HG03469 (cell line): ENCODE results near the gene RTL9.
"Not testable (repeated sequence)": the region's sequence is repeated elsewhere in the genome, so short reads cannot be mapped to it uniquely, and the experiment has no call there.

Experiments
- ATAC-seq: cut with Tn5 transposase; IDR thresholded peaks from one replicate; pipeline ENCODE4 v1.9.1; 2021; ENCODE audit warnings: mild to moderate bottlenecking, moderate library complexity, moderate number of reproducible peaks; ENCODE audit not compliant: unreplicated experiment

The RTL9 gene

DNA sequence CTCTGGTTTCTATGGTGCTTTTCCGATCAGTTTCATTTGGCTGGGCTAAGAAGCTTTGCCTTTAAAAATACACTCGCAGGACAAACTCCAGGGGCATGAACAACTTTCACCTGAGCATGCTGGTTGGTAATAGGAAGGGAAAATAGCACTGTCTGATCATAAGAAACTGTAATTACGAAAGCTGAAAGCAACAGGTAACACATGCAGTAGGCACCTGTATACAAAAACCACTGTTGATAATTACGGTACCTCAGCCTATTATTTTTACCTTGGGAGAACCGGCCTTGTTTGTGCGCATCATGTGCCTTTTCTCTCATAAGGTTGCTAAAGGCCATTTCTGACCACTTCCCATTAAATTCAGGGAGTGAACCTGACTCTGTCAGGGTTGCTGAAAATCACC is 45.7 kb downstream of the RTL9 start:
- ATAC-seq: no peak

GRCh38 chrX:110406250-110406649 is 47.6 kb downstream of the RTL9 start:
- ATAC-seq: not testable (repeated sequence)

DNA sequence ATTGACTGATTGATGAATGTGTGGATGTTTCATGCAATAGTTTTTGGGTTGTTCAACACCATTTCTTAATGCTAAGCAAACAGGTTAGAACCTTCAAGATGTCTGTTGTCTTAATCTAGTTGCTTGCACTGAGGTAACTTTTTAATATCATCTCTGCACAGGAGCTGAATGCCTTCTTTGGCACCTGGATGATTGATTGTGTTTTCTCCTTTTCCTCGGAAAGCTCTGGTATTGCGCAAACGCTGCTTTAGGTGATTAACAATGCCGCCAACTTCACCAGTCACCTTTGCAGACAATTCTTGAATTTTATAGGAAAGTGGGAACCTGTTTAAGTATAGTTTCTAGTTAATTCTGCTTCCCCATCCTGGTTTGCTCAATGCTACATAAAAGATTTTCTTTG is 48.2 kb downstream of the RTL9 start:
- no peak for ATAC-seq

GRCh38 chrX:110407910-110408545 is 49.4 kb downstream of the RTL9 start:
- ATAC-seq: no peak
